ENCODE results near the gene DLG2.

- TF ChIP-seq POLR2A (IDR thresholded peaks at IDR 0.05; ENCODE audit: low read depth, low read length) (no peak), POLR2AphosphoS5 (IDR thresholded peaks at IDR 0.05; ENCODE audit: low read depth, low read length) (no peak)
Measured at GRCh38 chr11:84413549-84413948, 1213.6 kb downstream of the DLG2 start.

Measured in GM12891 (cell line).